SJSA1 (cell line): ENCODE data around the gene ADAM23. TPM values are rescaled to one million over a fixed set of nuclear protein-coding genes. Genes with fewer than 3 reads are reported as not detected.

Source experiments
- DNase-seq, 2 experiments: peaks; one replicate each; pipeline ENCODE4 v3.0.0-alpha.2; 2015 to 2020; ENCODE audit warnings: low spot score in 2 of 2, low read depth in 1 of 2
- H3K27ac ChIP-seq: fragments of 250-450 bp; sonication (Bioruptor Pico); 2 replicates; pipeline ENCODE4 v1.5.1; 2020; ENCODE audit warnings: mild to moderate bottlenecking, moderate library complexity
- H3K27me3 ChIP-seq: fragments of 250-450 bp; sonication (Bioruptor Pico); replicated peaks from 2 replicates; pipeline ENCODE4 v1.5.1; 2020; ENCODE audit warnings: mild to moderate bottlenecking, moderate library complexity
- H3K36me3 ChIP-seq: fragments of 250-450 bp; sonication (Bioruptor Pico); 2 replicates; pipeline ENCODE4 v1.5.1; 2020; ENCODE audit warnings: mild to moderate bottlenecking
- H3K4me1 ChIP-seq: fragments of 250-450 bp; sonication (Bioruptor Pico); replicated peaks from 2 replicates; pipeline ENCODE4 v1.6.1; 2021; ENCODE audit warnings: mild to moderate bottlenecking
- H3K4me3 ChIP-seq: fragments of 250-450 bp; sonication (Bioruptor Pico); 2 replicates; pipeline ENCODE4 v1.5.1; 2020; ENCODE audit warnings: mild to moderate bottlenecking
- H3K9me3 ChIP-seq: fragments of 250-450 bp; sonication (Bioruptor Pico); replicated peaks from 2 replicates; pipeline ENCODE4 v1.5.1; 2020; ENCODE audit warnings: mild to moderate bottlenecking
- total RNA-seq: library from RNA; depleted of rRNA; stranded (reverse); fragments of >200 nt; shearing (Covaris generic); gene quantifications from 2 replicates; pipeline ENCODE4 v1.2.3, GENCODE V29; 2014; rRNA removed

ADAM23 gene
- total RNA-seq, 1 experiment from 2014 or later: not detected

- DNase-seq: no peak
- no peak overlapping the region for H3K27ac ChIP-seq
- H3K4me1 ChIP-seq: no peaks in the 10 kb centered on the region
- H3K36me3 ChIP-seq: no peaks in the 10 kb centered on the region
- H3K4me3 ChIP-seq: no peak overlapping the region
- H3K9me3 ChIP-seq: no peaks in the 10 kb centered on the region
- H3K27me3 ChIP-seq: no peaks in the 10 kb centered on the region; the same call in 1 of the 2 replicates
These were observed 182.8 kb downstream of the ADAM23 start for GRCh38 chr2:206626108-206626507.

- Histone ChIP-seq H3K4me3 (no peak overlapping the region), H3K4me1 (no peaks in the 10 kb centered on the region), H3K27ac (no peak overlapping the region), H3K9me3 (no peaks in the 10 kb centered on the region), H3K36me3 (no peaks in the 10 kb centered on the region), H3K27me3 (no peaks in the 10 kb centered on the region; the same call in 1 of the 2 replicates)
- DNase-seq: no peak
These were observed 184.3 kb downstream of the ADAM23 start for GRCh38 chr2:206627632-206628031.

GRCh38 chr2:206631340-206631739 is 188.0 kb downstream of the ADAM23 start:
- Histone ChIP-seq H3K4me1 (no peaks in the 10 kb centered on the region), H3K27me3 (no peaks in the 10 kb centered on the region; the same call in 1 of the 2 replicates), H3K4me3 (no peak overlapping the region), H3K27ac (no peak overlapping the region), H3K36me3 (no peaks in the 10 kb centered on the region), H3K9me3 (no peaks in the 10 kb centered on the region)
- no peak for DNase-seq

DNA sequence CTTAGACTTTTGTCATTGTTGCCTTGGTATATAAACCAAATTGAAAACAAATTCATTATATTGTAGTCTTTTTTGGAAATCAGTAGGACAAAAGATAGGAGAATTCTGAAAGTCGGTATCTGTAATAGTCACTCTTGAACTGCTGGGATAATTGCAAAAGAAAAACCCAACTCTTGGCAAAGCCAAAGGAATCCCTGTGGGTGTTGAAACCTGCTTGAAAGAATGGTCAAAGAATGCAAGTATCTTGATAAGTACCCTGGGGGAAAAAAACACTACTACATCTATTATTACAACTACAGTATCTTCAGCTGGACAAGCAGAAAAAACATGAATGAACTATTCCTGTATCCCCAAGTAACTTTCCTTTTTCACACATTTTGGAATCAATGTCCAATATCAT is 191.7 kb downstream of the ADAM23 start:
- Histone ChIP-seq H3K27ac (no peak overlapping the region), H3K4me3 (no peak overlapping the region), H3K27me3 (no peaks in the 10 kb centered on the region), H3K36me3 (no peaks in the 10 kb centered on the region), H3K9me3 (no peaks in the 10 kb centered on the region), H3K4me1 (no peaks in the 10 kb centered on the region)
- no peak for DNase-seq

- no peaks in the 10 kb centered on the region for H3K9me3 ChIP-seq
- DNase-seq: no peak
- H3K36me3 ChIP-seq: no peaks in the 10 kb centered on the region
- H3K4me1 ChIP-seq: no peaks in the 10 kb centered on the region
- no peaks in the 10 kb centered on the region for H3K27me3 ChIP-seq
- H3K4me3 ChIP-seq: no peak overlapping the region
- no peak overlapping the region for H3K27ac ChIP-seq
These were observed 196.3 kb downstream of the ADAM23 start for GRCh38 chr2:206639636-206640035.

- Histone ChIP-seq H3K27ac (no peak overlapping the region), H3K4me1 (no peaks in the 10 kb centered on the region), H3K9me3 (no peaks in the 10 kb centered on the region), H3K4me3 (no peak overlapping the region), H3K27me3 (no peaks in the 10 kb centered on the region), H3K36me3 (no peaks in the 10 kb centered on the region)
- no peak for DNase-seq
These were observed 197.9 kb downstream of the ADAM23 start for GRCh38 chr2:206641226-206641625.

DNA sequence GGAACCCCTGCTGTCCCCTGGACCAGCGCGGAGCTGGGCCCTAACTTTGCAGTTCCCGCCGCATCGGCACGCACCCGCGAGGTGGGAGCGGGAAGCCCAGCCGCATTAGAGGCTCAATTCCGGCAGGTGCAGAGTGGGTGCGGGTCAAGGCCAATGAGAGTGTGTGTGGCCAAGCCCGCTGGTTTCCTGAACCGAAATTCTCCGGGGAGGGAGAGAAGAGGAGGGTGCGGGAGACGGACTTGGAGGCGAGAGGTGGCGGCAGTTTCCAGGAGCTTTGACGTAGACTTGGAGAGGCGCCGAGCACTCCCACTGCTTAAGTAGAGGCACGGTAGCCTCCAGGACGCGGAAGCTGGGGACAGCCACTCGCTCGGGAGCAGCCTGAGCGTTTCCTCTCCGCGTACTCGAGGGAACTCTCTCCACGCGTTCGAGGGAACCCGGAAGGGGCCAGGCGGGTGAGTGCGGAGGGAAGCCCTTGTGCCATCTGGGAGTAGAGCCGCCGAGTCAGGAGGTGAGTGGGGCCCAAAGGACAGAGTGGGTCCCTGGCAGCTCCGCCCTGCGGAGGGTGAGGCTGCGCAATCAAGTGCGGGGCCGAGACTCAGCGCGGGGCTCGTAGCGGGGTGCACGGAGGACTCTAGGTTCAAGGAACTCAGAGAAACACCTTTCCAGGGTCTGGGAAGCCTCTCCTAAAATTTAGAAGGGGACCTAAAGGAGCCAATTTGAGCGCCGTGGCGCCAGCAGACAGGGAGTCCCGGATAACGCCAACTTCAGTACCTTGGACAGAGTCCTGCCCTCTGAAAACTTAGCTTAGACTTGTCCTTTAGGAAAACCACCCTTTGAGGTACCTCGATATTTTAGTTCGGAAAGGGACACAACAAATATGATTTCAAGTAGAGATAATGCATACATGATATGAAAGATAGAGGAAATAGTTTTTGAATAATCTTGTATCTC is 199.0 kb downstream of the ADAM23 start, which contains the start of gene FAM237A:
FAM237A (plus strand) TSS at position 413 of the 951 bp plus-strand sequence. CDS start 1,750 bp downstream, outside the sequence.
- no peaks in the 10 kb centered on the region for H3K4me1 ChIP-seq
- peak; percentile 14 to 46 for DNase-seq
- no peak within 1 kb of the TSS for H3K4me3 ChIP-seq
- no peak within 1 kb of the TSS for H3K27ac ChIP-seq
- no peaks in the 10 kb centered on the region for H3K9me3 ChIP-seq
- H3K36me3 ChIP-seq: no peaks in the 10 kb centered on the region
- H3K27me3 ChIP-seq: no peaks in the 10 kb centered on the region

DNA sequence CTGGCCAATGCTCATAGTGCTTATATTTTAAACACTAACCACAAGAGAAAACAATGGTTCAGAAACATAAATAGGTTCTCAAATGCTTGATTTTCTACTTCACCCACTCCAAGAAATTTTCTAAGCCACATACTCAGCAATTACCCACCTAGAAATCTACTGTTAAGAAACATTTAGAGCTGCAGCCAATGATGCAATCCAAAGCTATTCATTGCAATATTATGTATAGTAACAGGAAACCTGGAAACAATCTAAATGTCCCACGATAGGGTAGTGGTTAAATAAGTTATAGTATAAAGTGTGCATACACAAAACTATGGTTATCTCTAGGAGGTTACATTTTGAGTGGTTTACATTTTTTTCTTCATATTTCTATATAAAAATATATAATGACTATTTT is 204.7 kb downstream of the ADAM23 start:
- no peak overlapping the region for H3K4me3 ChIP-seq
- no peaks in the 10 kb centered on the region for H3K27me3 ChIP-seq
- H3K4me1 ChIP-seq: no peaks in the 10 kb centered on the region
- H3K27ac ChIP-seq: no peak overlapping the region
- DNase-seq: no peak
- no peaks in the 10 kb centered on the region for H3K36me3 ChIP-seq
- no peaks in the 10 kb centered on the region for H3K9me3 ChIP-seq

GRCh38 chr2:206657087-206657486 is 213.8 kb downstream of the ADAM23 start:
- Histone ChIP-seq H3K9me3 (no peaks in the 10 kb centered on the region), H3K27me3 (peaks cover 4% of the 10 kb centered on the region), H3K36me3 (no peaks in the 10 kb centered on the region), H3K4me3 (no peak overlapping the region), H3K4me1 (no peaks in the 10 kb centered on the region), H3K27ac (no peak overlapping the region)
- DNase-seq: no peak

DNA sequence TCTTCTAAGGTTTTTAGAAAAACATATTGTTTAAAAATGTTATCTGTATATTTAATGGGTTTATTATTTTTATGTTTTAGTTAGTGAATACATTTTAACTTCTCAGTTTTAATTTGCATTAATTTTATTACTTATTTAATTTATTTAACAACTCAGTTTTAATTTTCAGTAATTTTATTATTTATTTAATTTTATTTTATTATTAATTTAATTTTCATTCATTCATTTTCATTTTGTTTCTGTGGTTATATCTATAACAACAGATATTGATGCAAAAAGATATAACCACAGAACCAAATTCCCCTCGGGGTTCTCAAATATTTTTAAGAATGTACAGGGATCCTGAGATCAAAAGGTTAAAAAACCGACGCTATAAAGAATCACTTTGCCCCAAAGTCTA is 221.9 kb downstream of the ADAM23 start:
- H3K4me1 ChIP-seq: no peaks in the 10 kb centered on the region
- H3K9me3 ChIP-seq: no peaks in the 10 kb centered on the region
- no peaks in the 10 kb centered on the region for H3K36me3 ChIP-seq
- peaks cover 7% of the 10 kb centered on the region for H3K27me3 ChIP-seq
- no peak for DNase-seq
- H3K4me3 ChIP-seq: no peak overlapping the region
- no peak overlapping the region for H3K27ac ChIP-seq

Other genes with a start within 250 kb of the ADAM23 start
- gene ZDBF2, start 168.9 kb upstream of the ADAM23 start, total RNA-seq: 15.2 and 16.8 TPM in 2 replicates
- not detected in 2 replicates for gene FAM237A, start 199.0 kb downstream of the ADAM23 start, total RNA-seq